ENCODE data around the gene CEMIP.

The CEMIP gene

DNA sequence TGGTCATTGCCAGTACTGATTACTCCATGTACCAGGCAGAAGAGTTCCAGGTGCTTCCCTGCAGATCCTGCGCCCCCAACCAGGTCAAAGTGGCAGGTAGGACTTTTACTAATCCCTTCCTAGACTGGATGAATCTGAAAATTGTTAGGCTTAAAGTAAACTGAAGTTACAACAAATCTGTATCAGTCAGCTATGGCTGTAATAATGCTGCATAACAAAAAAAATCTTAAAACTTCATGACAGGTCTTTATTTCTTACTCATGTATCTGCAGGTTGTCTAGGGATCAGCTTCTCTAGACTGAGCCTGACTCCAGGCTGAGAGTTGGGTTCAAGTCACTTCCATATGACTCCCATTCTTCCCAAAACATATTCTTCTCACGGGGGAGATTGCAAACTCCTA is 116.8 kb downstream of the CEMIP start:
- ChIA-PET CTCF (no interaction called here), POLR2A (no interaction called here)
- Histone ChIP-seq H3K9me3 (ENCODE audit: control insufficient read depth, insufficient read depth, low read depth, low read length) (no peaks in the 10 kb centered on the region), H3K27ac (ENCODE audit: extremely low read depth, low read depth, low read length) (no peak overlapping the region), H3K4me1 (ENCODE audit: control insufficient read depth, insufficient read depth, low read length) (no peaks in the 10 kb centered on the region), H3K4me3 (ENCODE audit: low read depth, low read length) (no peak overlapping the region), H3K36me3 (ENCODE audit: control insufficient read depth in 2 of 2, insufficient read depth in 1 of 2, low read length in 2 of 2) (no peaks in the 10 kb centered on the region)
- TF ChIP-seq ZNF521 (tag by site-specific recombination; IDR thresholded peaks at IDR 0.05), result no peak
- 0 out of 2 replicates have a peak, but pooled peaks have one; percentile 71 for TF ChIP-seq RBAK (tag by site-specific recombination; IDR thresholded peaks at IDR 0.05)
- TF ChIP-seq KLF8 (tag by site-specific recombination; IDR thresholded peaks at IDR 0.05), result no peak
- no peak for TF ChIP-seq ZNF777 (tag by site-specific recombination; IDR thresholded peaks at IDR 0.05; ENCODE audit: borderline replicate concordance)
- TF ChIP-seq ZNF350 (tag by site-specific recombination; IDR thresholded peaks at IDR 0.05), result no peak
- no peak for TF ChIP-seq TCF7L2 (IDR thresholded peaks at IDR 0.05; ENCODE audit: borderline replicate concordance, low read depth, low read length)
- no peak for TF ChIP-seq REPIN1 (tag by site-specific recombination; IDR thresholded peaks at IDR 0.05; ENCODE audit: low read depth)

DNA sequence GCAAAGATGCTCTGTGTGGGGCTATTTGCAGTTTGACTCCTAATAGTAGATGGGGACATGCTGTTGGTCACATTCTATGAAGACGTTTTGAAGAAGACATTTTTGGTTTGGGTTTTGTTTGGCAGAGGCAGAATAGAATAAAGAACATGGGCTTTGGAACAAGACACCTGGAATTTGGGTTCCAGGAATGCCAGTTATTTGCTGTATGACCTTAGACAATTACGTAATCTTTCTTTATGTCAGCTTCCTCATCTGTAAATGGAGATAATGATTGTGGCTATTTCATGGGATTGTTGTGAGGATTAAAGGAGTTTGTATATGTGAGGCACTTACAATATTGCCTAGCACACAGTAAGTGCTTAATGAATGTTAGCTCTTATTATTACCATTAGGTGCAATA is 118.9 kb downstream of the CEMIP start:
- H3K4me1 ChIP-seq (ENCODE audit: control insufficient read depth, insufficient read depth, low read length), result no peaks in the 10 kb centered on the region
- H3K9me3 ChIP-seq (ENCODE audit: control insufficient read depth, insufficient read depth, low read depth, low read length), result no peaks in the 10 kb centered on the region
- TF ChIP-seq ZBTB7A (tag by site-specific recombination; IDR thresholded peaks at IDR 0.05; ENCODE audit: low read depth) (no peak), PRDM1 (tag by site-specific recombination; IDR thresholded peaks at IDR 0.05) (no peak), KLF16 (tag by site-specific recombination; IDR thresholded peaks at IDR 0.05) (no peak), ZNF624 (tag by site-specific recombination; IDR thresholded peaks at IDR 0.05) (no peak)
- H3K36me3 ChIP-seq (ENCODE audit: control insufficient read depth in 2 of 2, insufficient read depth in 1 of 2, low read length in 2 of 2), result no peaks in the 10 kb centered on the region
- H3K27ac ChIP-seq (ENCODE audit: extremely low read depth, low read depth, low read length), result no peak overlapping the region
- CTCF ChIA-PET, result interaction anchor here (0.8 to 1.4 kb wide), 6 partner anchors 11 to 332 kb away, joined by 3 to 5 read pairs (median 3); partner anchors contain the start of gene CEMIP
- H3K4me3 ChIP-seq (ENCODE audit: low read depth, low read length), result no peak overlapping the region
- POLR2A ChIA-PET, result no interaction called here

DNA sequence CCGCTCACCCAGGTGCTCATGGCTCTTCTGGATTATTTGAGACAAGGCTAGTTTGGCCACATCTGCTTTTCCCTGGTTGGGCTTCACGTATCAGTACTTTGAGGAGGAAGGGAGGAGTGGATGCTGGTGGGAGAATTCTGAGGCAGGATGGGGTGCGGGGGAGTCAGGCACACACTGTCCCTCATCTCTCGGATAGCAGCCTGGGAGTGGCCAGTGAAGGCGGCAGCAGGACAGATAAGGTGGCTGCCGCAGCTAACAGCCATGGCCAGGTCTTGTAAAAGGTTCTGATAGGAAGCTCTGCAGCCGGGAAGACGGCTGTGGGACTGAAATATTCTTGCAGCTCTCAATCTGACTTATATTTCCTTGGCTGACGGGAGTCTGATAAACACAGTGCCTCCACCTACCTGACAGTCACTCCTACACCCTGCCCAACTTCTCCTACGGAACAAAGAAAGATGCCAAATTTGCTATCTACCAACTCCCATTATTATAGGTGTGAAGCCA is 123.2 kb downstream of the CEMIP start:
- no peak overlapping the region for H3K27ac ChIP-seq (ENCODE audit: extremely low read depth, low read depth, low read length)
- no peaks in the 10 kb centered on the region for H3K9me3 ChIP-seq (ENCODE audit: control insufficient read depth, insufficient read depth, low read depth, low read length)
- H3K4me1 ChIP-seq (ENCODE audit: control insufficient read depth, insufficient read depth, low read length), result peaks cover 9% of the 10 kb centered on the region; the same call in 1 of the 2 replicates
- no peaks in the 10 kb centered on the region; a peak in 1 of 3 replicates for H3K36me3 ChIP-seq (ENCODE audit: control insufficient read depth in 2 of 2, insufficient read depth in 1 of 2, low read length in 2 of 2)
- ChIA-PET POLR2A (no interaction called here), CTCF (no interaction called here)
- TF ChIP-seq, protein P1, sequence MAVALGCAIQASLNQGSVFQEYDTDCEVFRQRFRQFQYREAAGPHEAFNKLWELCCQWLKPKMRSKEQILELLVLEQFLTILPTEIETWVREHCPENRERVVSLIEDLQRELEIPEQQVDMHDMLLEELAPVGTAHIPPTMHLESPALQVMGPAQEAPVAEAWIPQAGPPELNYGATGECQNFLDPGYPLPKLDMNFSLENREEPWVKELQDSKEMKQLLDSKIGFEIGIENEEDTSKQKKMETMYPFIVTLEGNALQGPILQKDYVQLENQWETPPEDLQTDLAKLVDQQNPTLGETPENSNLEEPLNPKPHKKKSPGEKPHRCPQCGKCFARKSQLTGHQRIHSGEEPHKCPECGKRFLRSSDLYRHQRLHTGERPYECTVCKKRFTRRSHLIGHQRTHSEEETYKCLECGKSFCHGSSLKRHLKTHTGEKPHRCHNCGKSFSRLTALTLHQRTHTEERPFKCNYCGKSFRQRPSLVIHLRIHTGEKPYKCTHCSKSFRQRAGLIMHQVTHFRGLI (tag by site-specific recombination; IDR thresholded peaks at IDR 0.05), result peak; percentile 76
- TF ChIP-seq ZSCAN30 (tag by site-specific recombination; IDR thresholded peaks at IDR 0.05) (no peak), ZNF76 (tag by site-specific recombination; IDR thresholded peaks at IDR 0.05; ENCODE audit: borderline replicate concordance, low read depth) (no peak)
- no peak overlapping the region for H3K4me3 ChIP-seq (ENCODE audit: low read depth, low read length)

DNA sequence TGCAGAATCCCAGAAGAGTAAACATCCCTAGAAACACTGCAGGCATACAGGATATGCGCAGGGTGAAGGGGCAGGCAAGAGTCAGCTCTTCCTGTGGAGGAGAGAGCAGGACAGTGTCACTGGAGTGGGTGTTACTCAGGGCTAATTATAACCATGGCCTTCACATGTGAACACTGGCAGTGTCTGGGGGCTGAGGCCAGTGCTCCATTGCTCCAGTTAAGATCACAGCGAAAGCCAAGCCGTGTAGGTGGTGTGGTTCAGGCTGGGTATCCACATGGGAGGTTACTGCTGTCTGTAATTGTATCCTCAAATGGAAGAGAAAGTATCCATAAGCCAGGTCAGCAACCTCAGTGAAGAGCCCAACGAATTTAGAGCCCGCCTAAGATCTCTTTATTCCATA is 125.8 kb downstream of the CEMIP start:
- ChIA-PET POLR2A (no interaction called here), CTCF (no interaction called here)
- TF ChIP-seq ZNF510 (tag by site-specific recombination; IDR thresholded peaks at IDR 0.05; ENCODE audit: insufficient replicate concordance) (no peak), BCL11A (tag by site-specific recombination; IDR thresholded peaks at IDR 0.05; ENCODE audit: low read depth) (no peak), YY2 (tag by site-specific recombination; IDR thresholded peaks at IDR 0.05) (no peak), ZNF174 (tag by site-specific recombination; IDR thresholded peaks at IDR 0.05) (no peak), ZNF555 (tag by site-specific recombination; conservative IDR thresholded peaks at IDR 0.05) (no peak), ZNF791 (tag by site-specific recombination; IDR thresholded peaks at IDR 0.05) (no peak)
- TF ChIP-seq, protein P2, sequence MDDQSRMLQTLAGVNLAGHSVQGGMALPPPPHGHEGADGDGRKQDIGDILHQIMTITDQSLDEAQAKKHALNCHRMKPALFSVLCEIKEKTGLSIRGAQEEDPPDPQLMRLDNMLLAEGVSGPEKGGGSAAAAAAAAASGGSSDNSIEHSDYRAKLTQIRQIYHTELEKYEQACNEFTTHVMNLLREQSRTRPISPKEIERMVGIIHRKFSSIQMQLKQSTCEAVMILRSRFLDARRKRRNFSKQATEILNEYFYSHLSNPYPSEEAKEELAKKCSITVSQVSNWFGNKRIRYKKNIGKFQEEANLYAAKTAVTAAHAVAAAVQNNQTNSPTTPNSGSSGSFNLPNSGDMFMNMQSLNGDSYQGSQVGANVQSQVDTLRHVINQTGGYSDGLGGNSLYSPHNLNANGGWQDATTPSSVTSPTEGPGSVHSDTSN (CRISPR knock-in tag; IDR thresholded peaks at IDR 0.05), result no peak
- TF ChIP-seq, protein P3, sequence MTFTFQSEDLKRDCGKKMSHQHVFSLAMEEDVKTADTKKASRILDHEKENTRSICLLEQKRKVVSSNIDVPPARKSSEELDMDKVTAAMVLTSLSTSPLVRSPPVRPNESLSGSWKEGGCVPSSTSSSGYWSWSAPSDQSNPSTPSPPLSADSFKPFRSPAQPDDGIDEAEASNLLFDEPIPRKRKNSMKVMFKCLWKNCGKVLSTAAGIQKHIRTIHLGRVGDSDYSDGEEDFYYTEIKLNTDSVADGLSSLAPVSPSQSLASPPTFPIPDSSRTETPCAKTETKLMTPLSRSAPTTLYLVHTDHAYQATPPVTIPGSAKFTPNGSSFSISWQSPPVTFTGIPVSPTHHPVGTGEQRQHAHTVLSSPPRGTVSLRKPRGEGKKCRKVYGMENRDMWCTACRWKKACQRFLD (tag by site-specific recombination; IDR thresholded peaks at IDR 0.05), result no peak
- TF ChIP-seq, protein P4, sequence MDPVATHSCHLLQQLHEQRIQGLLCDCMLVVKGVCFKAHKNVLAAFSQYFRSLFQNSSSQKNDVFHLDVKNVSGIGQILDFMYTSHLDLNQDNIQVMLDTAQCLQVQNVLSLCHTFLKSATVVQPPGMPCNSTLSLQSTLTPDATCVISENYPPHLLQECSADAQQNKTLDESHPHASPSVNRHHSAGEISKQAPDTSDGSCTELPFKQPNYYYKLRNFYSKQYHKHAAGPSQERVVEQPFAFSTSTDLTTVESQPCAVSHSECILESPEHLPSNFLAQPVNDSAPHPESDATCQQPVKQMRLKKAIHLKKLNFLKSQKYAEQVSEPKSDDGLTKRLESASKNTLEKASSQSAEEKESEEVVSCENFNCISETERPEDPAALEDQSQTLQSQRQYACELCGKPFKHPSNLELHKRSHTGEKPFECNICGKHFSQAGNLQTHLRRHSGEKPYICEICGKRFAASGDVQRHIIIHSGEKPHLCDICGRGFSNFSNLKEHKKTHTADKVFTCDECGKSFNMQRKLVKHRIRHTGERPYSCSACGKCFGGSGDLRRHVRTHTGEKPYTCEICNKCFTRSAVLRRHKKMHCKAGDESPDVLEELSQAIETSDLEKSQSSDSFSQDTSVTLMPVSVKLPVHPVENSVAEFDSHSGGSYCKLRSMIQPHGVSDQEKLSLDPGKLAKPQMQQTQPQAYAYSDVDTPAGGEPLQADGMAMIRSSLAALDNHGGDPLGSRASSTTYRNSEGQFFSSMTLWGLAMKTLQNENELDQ (tag by site-specific recombination; IDR thresholded peaks at IDR 0.05; ENCODE audit: low read depth), result no peak

More for the DNA sequence above, 125.8 kb downstream of the CEMIP start:
- Histone ChIP-seq H3K9me3 (ENCODE audit: control insufficient read depth, insufficient read depth, low read depth, low read length) (no peaks in the 10 kb centered on the region), H3K27ac (ENCODE audit: extremely low read depth, low read depth, low read length) (no peak overlapping the region), H3K4me3 (ENCODE audit: low read depth, low read length) (no peak overlapping the region), H3K36me3 (ENCODE audit: control insufficient read depth in 2 of 2, insufficient read depth in 1 of 2, low read length in 2 of 2) (no peaks in the 10 kb centered on the region; a peak in 1 of 3 replicates), H3K4me1 (ENCODE audit: control insufficient read depth, insufficient read depth, low read length) (peaks cover 9% of the 10 kb centered on the region; the same call in 1 of the 2 replicates)

Data from HEK293 (cell line).